SK-N-SH treated with all-trans-retinoic acid at 6 μM for 48 hours (cell line): ENCODE data around the gene OGN.

Experiments
- ATAC-seq: fragments of 200-7000 bp; cut with Tn5 transposase; 3 replicates; pipeline ENCODE4 v1.9.1; 2020; ENCODE audit warnings: mild to moderate bottlenecking, moderate library complexity
- ARNTL ChIP-seq: fragments of 450-650 bp; formaldehyde crosslinking; IDR thresholded peaks from 2 replicates; pipeline ENCODE4 v1.5.0; 2020; ENCODE audit warnings: low read depth, mild to moderate bottlenecking, moderate library complexity, borderline replicate concordance
- BACH2 ChIP-seq: fragments of 250-450 bp; sonication (Bioruptor Pico); IDR thresholded peaks from 2 replicates; pipeline ENCODE4 v1.9.0; 2021; ENCODE audit warnings: mild to moderate bottlenecking, borderline replicate concordance
- CSDC2 ChIP-seq: fragments of 250-450 bp; sonication (Bioruptor Pico); IDR thresholded peaks from 2 replicates; pipeline ENCODE4 v1.5.0; 2020; ENCODE audit warnings: mild to moderate bottlenecking, moderate library complexity
- ESRRG ChIP-seq: fragments of 250-450 bp; sonication (Bioruptor Pico); IDR thresholded peaks from 2 replicates; pipeline ENCODE4 v1.6.1; 2021; ENCODE audit warnings: mild to moderate bottlenecking
- GLIS3 ChIP-seq: fragments of 250-450 bp; sonication (Bioruptor Pico); IDR thresholded peaks from 2 replicates; pipeline ENCODE4 v1.5.0; 2020; ENCODE audit warnings: mild to moderate bottlenecking, moderate library complexity
- ISL1 ChIP-seq: fragments of 250-450 bp; sonication (Bioruptor Pico); IDR thresholded peaks from 2 replicates; pipeline ENCODE4 v2.1.2; 2022; ENCODE audit warnings: mild to moderate bottlenecking, moderate library complexity
- OSR1 ChIP-seq: fragments of 250-450 bp; sonication (Bioruptor Pico); IDR thresholded peaks from 2 replicates; pipeline ENCODE4 v1.8.0; 2022; ENCODE audit warnings: moderate library complexity, mild to moderate bottlenecking, inconsistent platforms
- PPARA ChIP-seq: fragments of 250-450 bp; sonication (Bioruptor Pico); IDR thresholded peaks from 2 replicates; pipeline ENCODE4 v1.5.0; 2020; ENCODE audit warnings: mild to moderate bottlenecking, borderline replicate concordance
- RARB ChIP-seq: fragments of 250-450 bp; sonication (Bioruptor Pico); IDR thresholded peaks from 2 replicates; pipeline ENCODE4 v1.8.0; 2021; ENCODE audit warnings: mild to moderate bottlenecking, moderate library complexity
- SNAI2 ChIP-seq: fragments of 250-450 bp; sonication (Bioruptor Pico); IDR thresholded peaks from 2 replicates; pipeline ENCODE4 v1.5.0; 2020; ENCODE audit warnings: mild to moderate bottlenecking, moderate library complexity
- TCF4 ChIP-seq: fragments of 250-450 bp; sonication (Bioruptor Pico); IDR thresholded peaks from 2 replicates; pipeline ENCODE4 v1.8.0; 2021; ENCODE audit warnings: mild to moderate bottlenecking, moderate library complexity, borderline replicate concordance
- TOX ChIP-seq: fragments of 250-450 bp; sonication (Bioruptor Pico); IDR thresholded peaks from 2 replicates; pipeline ENCODE4 v1.8.0; 2021; ENCODE audit warnings: mild to moderate bottlenecking, moderate library complexity, borderline replicate concordance
- ZC3H10 ChIP-seq: fragments of 250-450 bp; sonication (Bioruptor Pico); IDR thresholded peaks from 2 replicates; pipeline ENCODE4 v1.5.1; 2021; ENCODE audit warnings: mild to moderate bottlenecking, moderate library complexity
- ZFP3 ChIP-seq: fragments of 250-450 bp; sonication (Bioruptor Pico); IDR thresholded peaks from 2 replicates; pipeline ENCODE4 v1.5.0; 2020; ENCODE audit warnings: mild to moderate bottlenecking, moderate library complexity
- ZFP30 ChIP-seq: fragments of 450-650 bp; formaldehyde crosslinking; IDR thresholded peaks from 2 replicates; pipeline ENCODE4 v1.5.0; 2022; ENCODE audit warnings: mild to moderate bottlenecking, moderate library complexity
- ZNF565 ChIP-seq: fragments of 450-650 bp; formaldehyde crosslinking; conservative IDR thresholded peaks from 2 replicates; pipeline ENCODE4 v1.5.0; 2020; ENCODE audit warnings: low read depth, mild to moderate bottlenecking, moderate library complexity
- ZNF70 ChIP-seq: fragments of 450-650 bp; formaldehyde crosslinking; IDR thresholded peaks from 2 replicates; pipeline ENCODE4 v1.5.0; 2020; ENCODE audit warnings: mild to moderate bottlenecking, moderate library complexity
- ZNF8 ChIP-seq: fragments of 450-650 bp; formaldehyde crosslinking; IDR thresholded peaks from 2 replicates; pipeline ENCODE4 v1.5.0; 2020; ENCODE audit warnings: mild to moderate bottlenecking, moderate library complexity
- TF ChIP-seq, protein P1 (sequence below): fragments of 250-450 bp; sonication (Bioruptor Pico); IDR thresholded peaks from 2 replicates; pipeline ENCODE4 v1.8.0; 2021; ENCODE audit warnings: low read depth, mild to moderate bottlenecking, moderate library complexity, borderline replicate concordance
- TF ChIP-seq, protein P2 (sequence below): fragments of 250-450 bp; sonication (Bioruptor Pico); IDR thresholded peaks from 2 replicates; pipeline ENCODE4 v1.8.0; 2020; ENCODE audit warnings: mild to moderate bottlenecking, moderate library complexity, borderline replicate concordance

OGN gene

DNA sequence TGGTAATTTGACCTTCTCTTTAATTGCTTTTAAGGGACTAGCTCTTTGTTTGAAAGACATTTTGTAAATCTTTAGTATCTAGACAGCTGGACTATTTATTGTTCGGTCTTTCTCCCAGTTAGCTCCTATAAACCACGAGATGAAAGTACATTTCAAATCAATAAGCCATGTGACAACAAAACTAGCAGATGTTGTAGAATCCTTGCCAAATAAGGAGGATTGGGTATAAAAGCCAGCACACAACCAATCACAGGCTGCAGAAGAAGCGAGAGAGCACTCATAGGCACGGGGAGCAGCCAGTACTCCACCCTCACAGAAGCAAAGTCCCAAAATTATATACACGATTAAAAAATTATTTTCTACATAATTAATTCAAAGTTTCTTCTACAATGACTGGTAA lies 28.0 kb upstream of the OGN start (continued):
- TF ChIP-seq ARNTL: no peak
- no peak for TF ChIP-seq ZNF565 (CRISPR knock-in tag)
- no peak for TF ChIP-seq ESRRG (CRISPR knock-in tag)
- TF ChIP-seq PPARA (CRISPR knock-in tag): no peak
- no peak for TF ChIP-seq TOX (CRISPR knock-in tag)
- no peak for TF ChIP-seq ZNF8 (CRISPR knock-in tag)
- no peak for TF ChIP-seq TCF4 (CRISPR knock-in tag)
- no peak for TF ChIP-seq ZC3H10 (CRISPR knock-in tag)
- no peak for TF ChIP-seq ZFP3 (CRISPR knock-in tag)

DNA sequence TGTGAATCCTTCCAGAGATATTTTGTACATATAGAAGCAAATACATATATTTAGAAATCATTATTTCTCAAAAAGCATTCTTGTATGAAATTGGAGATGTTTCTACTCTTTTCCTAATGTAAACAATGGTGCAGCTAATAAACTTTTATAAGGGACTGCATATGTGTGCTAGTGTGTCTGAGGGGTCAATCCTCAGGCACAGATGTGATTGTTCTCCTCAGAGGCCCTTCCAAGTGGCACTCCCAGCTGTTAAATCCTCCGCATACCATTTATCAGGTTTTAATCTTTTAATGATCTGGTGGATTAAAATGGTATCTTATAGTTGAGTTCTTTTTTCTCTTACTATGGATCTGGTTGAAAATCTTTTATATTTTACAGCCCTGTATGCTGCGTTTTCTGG lies 25.5 kb upstream of the OGN start:
- TF ChIP-seq GLIS3 (CRISPR knock-in tag): no peak
- no peak for TF ChIP-seq ZC3H10 (CRISPR knock-in tag)
- no peak for TF ChIP-seq ZNF565 (CRISPR knock-in tag)
- no peak for TF ChIP-seq TCF4 (CRISPR knock-in tag)
- TF ChIP-seq BACH2 (CRISPR knock-in tag): no peak
- no peak for TF ChIP-seq PPARA (CRISPR knock-in tag)
- TF ChIP-seq SNAI2: no peak
- TF ChIP-seq ZNF70: no peak
- TF ChIP-seq OSR1: no peak
- no peak for TF ChIP-seq ISL1 (CRISPR knock-in tag)
- TF ChIP-seq CSDC2 (CRISPR knock-in tag): no peak
- TF ChIP-seq, protein P1, sequence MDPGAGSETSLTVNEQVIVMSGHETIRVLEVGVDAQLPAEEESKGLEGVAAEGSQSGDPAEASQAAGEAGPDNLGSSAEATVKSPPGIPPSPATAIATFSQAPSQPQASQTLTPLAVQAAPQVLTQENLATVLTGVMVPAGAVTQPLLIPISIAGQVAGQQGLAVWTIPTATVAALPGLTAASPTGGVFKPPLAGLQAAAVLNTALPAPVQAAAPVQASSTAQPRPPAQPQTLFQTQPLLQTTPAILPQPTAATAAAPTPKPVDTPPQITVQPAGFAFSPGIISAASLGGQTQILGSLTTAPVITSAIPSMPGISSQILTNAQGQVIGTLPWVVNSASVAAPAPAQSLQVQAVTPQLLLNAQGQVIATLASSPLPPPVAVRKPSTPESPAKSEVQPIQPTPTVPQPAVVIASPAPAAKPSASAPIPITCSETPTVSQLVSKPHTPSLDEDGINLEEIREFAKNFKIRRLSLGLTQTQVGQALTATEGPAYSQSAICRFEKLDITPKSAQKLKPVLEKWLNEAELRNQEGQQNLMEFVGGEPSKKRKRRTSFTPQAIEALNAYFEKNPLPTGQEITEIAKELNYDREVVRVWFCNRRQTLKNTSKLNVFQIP (CRISPR knock-in tag): no peak
- TF ChIP-seq ZFP30 (CRISPR knock-in tag): no peak
- TF ChIP-seq ZFP3 (CRISPR knock-in tag): no peak
- no peak for ATAC-seq

DNA sequence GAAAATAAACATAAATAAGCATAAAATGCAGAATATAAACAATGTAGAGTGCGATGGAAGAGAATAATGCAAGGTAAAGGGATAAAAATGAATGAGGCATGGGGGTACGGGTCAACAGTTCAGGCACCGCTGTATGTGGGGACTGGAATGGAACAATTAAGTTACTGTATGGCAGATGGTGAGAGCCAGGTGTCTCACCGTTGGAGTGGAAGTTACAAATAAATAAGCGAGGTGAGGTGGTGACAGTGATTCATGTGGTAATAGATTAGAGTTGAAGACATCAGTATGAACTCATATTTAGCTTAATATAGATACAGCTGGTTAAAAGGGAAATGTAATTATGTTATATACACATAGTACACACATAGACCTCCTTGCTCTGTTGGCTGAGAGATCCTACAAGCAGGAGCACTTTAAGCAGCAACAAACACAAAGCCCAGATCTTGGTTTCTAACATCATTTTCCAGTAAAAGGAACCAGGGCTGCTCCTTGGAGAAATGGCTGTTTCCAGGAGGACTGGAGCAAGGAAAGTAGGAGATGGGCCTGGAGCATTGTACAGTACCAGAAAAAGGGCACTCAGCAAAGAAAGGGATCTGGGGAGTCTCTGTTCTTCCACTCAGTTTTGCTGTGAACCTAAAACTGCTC lies 22.2 kb upstream of the OGN start:
- peak; percentile 44 for ATAC-seq
- TF ChIP-seq TCF4 (CRISPR knock-in tag) (no peak), RARB (CRISPR knock-in tag) (no peak), ZNF565 (CRISPR knock-in tag) (no peak), ZNF8 (CRISPR knock-in tag) (0 out of 2 replicates have a peak, but pooled peaks have one; percentile 10)
- TF ChIP-seq, protein P2, sequence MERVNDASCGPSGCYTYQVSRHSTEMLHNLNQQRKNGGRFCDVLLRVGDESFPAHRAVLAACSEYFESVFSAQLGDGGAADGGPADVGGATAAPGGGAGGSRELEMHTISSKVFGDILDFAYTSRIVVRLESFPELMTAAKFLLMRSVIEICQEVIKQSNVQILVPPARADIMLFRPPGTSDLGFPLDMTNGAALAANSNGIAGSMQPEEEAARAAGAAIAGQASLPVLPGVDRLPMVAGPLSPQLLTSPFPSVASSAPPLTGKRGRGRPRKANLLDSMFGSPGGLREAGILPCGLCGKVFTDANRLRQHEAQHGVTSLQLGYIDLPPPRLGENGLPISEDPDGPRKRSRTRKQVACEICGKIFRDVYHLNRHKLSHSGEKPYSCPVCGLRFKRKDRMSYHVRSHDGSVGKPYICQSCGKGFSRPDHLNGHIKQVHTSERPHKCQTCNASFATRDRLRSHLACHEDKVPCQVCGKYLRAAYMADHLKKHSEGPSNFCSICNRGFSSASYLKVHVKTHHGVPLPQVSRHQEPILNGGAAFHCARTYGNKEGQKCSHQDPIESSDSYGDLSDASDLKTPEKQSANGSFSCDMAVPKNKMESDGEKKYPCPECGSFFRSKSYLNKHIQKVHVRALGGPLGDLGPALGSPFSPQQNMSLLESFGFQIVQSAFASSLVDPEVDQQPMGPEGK (CRISPR knock-in tag): no peak

DNA sequence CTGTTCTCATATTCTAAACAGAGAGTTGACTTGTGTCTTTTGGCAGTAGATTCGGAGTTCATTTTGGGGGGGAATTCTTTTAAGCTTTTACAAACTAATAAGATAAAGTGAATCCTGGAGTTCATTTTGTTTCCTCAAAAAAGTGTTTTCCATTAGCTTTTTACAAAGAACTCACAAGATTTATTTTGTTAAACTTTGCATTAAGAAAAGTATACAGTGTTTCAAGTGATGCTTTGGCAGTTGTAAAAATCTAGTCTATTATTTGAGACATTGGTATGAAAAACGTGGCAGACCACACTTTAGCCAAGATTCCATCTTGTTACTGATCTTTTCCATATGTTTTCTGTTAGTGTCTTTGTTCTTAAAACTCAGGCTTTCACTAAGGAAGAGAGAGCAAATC lies 21.1 kb upstream of the OGN start:
- no peak for TF ChIP-seq ESRRG (CRISPR knock-in tag)
- TF ChIP-seq, protein P1 (CRISPR knock-in tag): no peak
- TF ChIP-seq, protein P2 (CRISPR knock-in tag): no peak
- 0 out of 2 replicates have a peak, but pooled peaks have one; percentile 14 for TF ChIP-seq TOX (CRISPR knock-in tag)
- TF ChIP-seq ISL1 (CRISPR knock-in tag): 0 out of 2 replicates have a peak, but pooled peaks have one; percentile 18
- TF ChIP-seq TCF4 (CRISPR knock-in tag): peak; percentile 62; the same call in 1 of the 2 replicates
- no peak for TF ChIP-seq OSR1
- peak; percentile 88 for ATAC-seq
